HepG2 (cell line): Measurements from ENCODE around the gene ATXN7L3. TPM values are rescaled to one million over a fixed set of nuclear protein-coding genes. Genes with fewer than 3 reads are reported as not detected.

Experiments used
- EED ChIP-seq: sonication (generic); formaldehyde crosslinking; IDR thresholded peaks from 2 replicates; pipeline ENCODE4 v1.5.0; 2020; ENCODE audit warnings: mild to moderate bottlenecking, missing genetic modification reagents
- ETV6 ChIP-seq: sonication (generic); formaldehyde crosslinking; conservative IDR thresholded peaks from 2 replicates; pipeline ENCODE4 v1.4.0; 2020; ENCODE audit warnings: missing genetic modification reagents
- HNF4A ChIP-seq: sonication (generic); formaldehyde crosslinking; IDR thresholded peaks from 2 replicates; pipeline ENCODE4 v1.4.0; 2020; ENCODE audit warnings: missing genetic modification reagents
- IKZF5 ChIP-seq: IDR thresholded peaks from 2 replicates; pipeline ENCODE4 v1.6.1; 2018; ENCODE audit warnings: missing genetic modification reagents, mild to moderate bottlenecking, missing compliant biosample characterization
- KDM5A ChIP-seq: fragments of 200-600 bp; sonication (generic); IDR thresholded peaks from 2 replicates; pipeline ENCODE4 v1.7.0; 2018; ENCODE audit warnings: antibody characterized with exemption, mild to moderate bottlenecking, low read length, borderline replicate concordance
- NFIC ChIP-seq: IDR thresholded peaks from 2 replicates; pipeline ENCODE4 v1.6.1; 2012; ENCODE audit warnings: mild to moderate bottlenecking, low read length, inconsistent platforms
- RXRB ChIP-seq: IDR thresholded peaks from 2 replicates; pipeline ENCODE4 v1.6.1; 2016; ENCODE audit warnings: borderline replicate concordance, missing genetic modification reagents, missing compliant biosample characterization
- SOX5 ChIP-seq: IDR thresholded peaks from 2 replicates; pipeline ENCODE4 v1.6.1; 2016; ENCODE audit warnings: borderline replicate concordance
- SSRP1 ChIP-seq: IDR thresholded peaks from 2 replicates; pipeline ENCODE4 v1.6.1; 2016; ENCODE audit warnings: control low read depth
- ZBTB3 ChIP-seq: sonication (generic); formaldehyde crosslinking; IDR thresholded peaks from 2 replicates; pipeline ENCODE4 v1.4.0; 2020; ENCODE audit warnings: low read depth, mild to moderate bottlenecking, moderate library complexity, missing genetic modification reagents, borderline replicate concordance
- ZNF24 ChIP-seq: fragments of 450-650 bp; IDR thresholded peaks from 2 replicates; pipeline ENCODE4 v1.6.1; 2017; ENCODE audit warnings: antibody characterized with exemption, mild to moderate bottlenecking
- ZNF335 ChIP-seq: sonication (generic); formaldehyde crosslinking; IDR thresholded peaks from 2 replicates; pipeline ENCODE4 v1.4.0; 2020; ENCODE audit warnings: missing genetic modification reagents
- ZNF556 ChIP-seq: sonication (generic); formaldehyde crosslinking; IDR thresholded peaks from 2 replicates; pipeline ENCODE4 v1.4.0; 2020; ENCODE audit warnings: mild to moderate bottlenecking, missing genetic modification reagents, borderline replicate concordance
- ZNF576 ChIP-seq: sonication (generic); formaldehyde crosslinking; IDR thresholded peaks from 2 replicates; pipeline ENCODE4 v1.4.0; 2020; ENCODE audit warnings: mild to moderate bottlenecking, missing genetic modification reagents
- ZNF607 ChIP-seq: sonication (generic); formaldehyde crosslinking; IDR thresholded peaks from 2 replicates; pipeline ENCODE4 v1.5.1; 2020; ENCODE audit warnings: missing genetic modification reagents, mild to moderate bottlenecking, borderline replicate concordance
- ZNF709 ChIP-seq: sonication (generic); formaldehyde crosslinking; IDR thresholded peaks from 2 replicates; pipeline ENCODE4 v1.5.0; 2020; ENCODE audit warnings: mild to moderate bottlenecking, missing genetic modification reagents
- ZNF776 ChIP-seq: sonication (generic); formaldehyde crosslinking; IDR thresholded peaks from 2 replicates; pipeline ENCODE4 v1.4.0; 2020; ENCODE audit warnings: mild to moderate bottlenecking, missing genetic modification reagents
- polyA plus RNA-seq, 8 experiments: library from polyadenylated mRNA; depleted of rRNA in 3 of 8; stranded (reverse) in 7 of 8; unstranded in 1 of 8; fragments of >200 nt; fragmentation: Illumina TruSeq in 4 of 8; extraction: Trizol in 4 of 8; gene quantifications; 2 replicates each; pipeline versions ENCODE4 v1.2.1 to v1.2.3, GENCODE V29; 2011 to 2016; ENCODE audit warnings: low read depth in 4 of 8, missing spikeins in 1 of 8, mixed read lengths in 1 of 8; ENCODE audit not compliant: insufficient read depth in 1 of 8
- total RNA-seq, 5 experiments: library from RNA; depleted of rRNA; stranded (reverse); fragments of >200 nt; fragmentation: Illumina TruSeq; extraction: Trizol; gene quantifications; 2 replicates each; pipeline ENCODE4 v1.2.3, GENCODE V29; 2016; ENCODE audit warnings: low read depth in 1 of 5
- TF ChIP-seq, protein P1 (sequence below): sonication (generic); formaldehyde crosslinking; IDR thresholded peaks from 2 replicates; pipeline ENCODE4 v1.4.0; 2020; ENCODE audit warnings: mild to moderate bottlenecking, missing genetic modification reagents
- TF ChIP-seq, protein P2 (sequence below), 2 experiments: sonication (generic) in 1 of 2; formaldehyde crosslinking in 1 of 2; IDR thresholded peaks; 2 replicates each; pipeline versions ENCODE4 v1.6.1 to v1.9.0; 2014 to 2022; ENCODE audit warnings: antibody characterized with exemption in 1 of 2, borderline replicate concordance in 1 of 2, inconsistent platforms in 1 of 2, low read depth in 1 of 2, missing genetic modification reagents in 1 of 2

Gene ATXN7L3
- total and polyA plus RNA-seq, 2 of the 13 experiments (the other 11 are each of a cell fraction or from before 2014, with no cell fraction given) = 44.5 to 59.1 TPM

DNA sequence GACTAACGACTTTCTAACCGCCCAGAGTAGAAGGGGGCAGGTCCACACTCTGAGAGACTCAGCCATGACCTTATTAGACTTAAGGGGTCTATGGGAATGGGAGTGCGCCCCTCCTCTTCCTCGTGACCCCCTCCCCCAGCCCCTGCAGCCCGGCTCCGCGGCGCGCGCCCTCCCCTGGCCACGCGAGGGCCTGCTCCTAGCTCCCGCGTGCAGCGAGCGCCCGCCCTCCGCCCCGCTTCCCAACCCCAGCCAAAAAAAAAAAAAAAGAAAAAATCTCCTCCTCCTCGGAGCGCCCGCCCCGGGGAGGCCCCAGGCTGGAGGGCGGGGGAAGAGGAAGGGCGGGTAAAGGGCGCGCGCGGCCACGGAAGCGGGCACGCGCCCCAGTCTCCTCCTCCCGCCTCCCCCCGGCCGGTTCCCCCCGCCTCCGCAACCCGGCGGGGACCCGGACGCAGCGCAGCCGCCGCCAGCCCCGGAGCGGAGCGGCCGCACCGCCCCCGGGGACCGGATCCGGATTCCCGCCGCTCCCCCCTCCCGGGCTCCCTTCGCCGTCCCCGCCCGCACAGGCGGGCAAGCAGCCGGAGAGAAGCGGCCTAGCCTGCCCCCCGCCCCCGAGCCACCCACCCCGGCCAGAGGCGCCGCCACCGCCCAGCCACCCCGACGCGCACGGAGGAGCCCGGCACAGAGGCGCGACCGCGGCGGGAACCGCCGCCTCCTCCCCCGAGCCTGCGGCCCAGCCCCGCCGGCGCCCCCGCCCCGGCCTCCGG, 18.8 kb upstream of the ATXN7L3 start (continued):
- TF ChIP-seq, protein P1, sequence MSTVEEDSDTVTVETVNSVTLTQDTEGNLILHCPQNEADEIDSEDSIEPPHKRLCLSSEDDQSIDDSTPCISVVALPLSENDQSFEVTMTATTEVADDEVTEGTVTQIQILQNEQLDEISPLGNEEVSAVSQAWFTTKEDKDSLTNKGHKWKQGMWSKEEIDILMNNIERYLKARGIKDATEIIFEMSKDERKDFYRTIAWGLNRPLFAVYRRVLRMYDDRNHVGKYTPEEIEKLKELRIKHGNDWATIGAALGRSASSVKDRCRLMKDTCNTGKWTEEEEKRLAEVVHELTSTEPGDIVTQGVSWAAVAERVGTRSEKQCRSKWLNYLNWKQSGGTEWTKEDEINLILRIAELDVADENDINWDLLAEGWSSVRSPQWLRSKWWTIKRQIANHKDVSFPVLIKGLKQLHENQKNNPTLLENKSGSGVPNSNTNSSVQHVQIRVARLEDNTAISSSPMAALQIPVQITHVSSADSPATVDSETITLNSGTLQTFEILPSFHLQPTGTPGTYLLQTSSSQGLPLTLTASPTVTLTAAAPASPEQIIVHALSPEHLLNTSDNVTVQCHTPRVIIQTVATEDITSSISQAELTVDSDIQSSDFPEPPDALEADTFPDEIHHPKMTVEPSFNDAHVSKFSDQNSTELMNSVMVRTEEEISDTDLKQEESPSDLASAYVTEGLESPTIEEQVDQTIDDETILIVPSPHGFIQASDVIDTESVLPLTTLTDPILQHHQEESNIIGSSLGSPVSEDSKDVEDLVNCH (CRISPR knock-in tag) = no peak
- TF ChIP-seq NFIC (no peak), IKZF5 (CRISPR knock-in tag) (peak; percentile 56), SSRP1 (CRISPR knock-in tag) (no peak), RXRB (CRISPR knock-in tag) (peak; percentile 52; the same call in 1 of the 2 replicates), ZNF709 (CRISPR knock-in tag) (no peak; the same call in 1 of the 2 replicates), KDM5A (no peak), EED (no peak), ZNF556 (CRISPR knock-in tag) (0 out of 2 replicates have a peak, but pooled peaks have one; percentile 61), ZNF335 (no peak), ZNF24 (no peak), ETV6 (CRISPR knock-in tag) (no peak), HNF4A (no peak), ZNF576 (CRISPR knock-in tag) (no peak), ZNF607 (CRISPR knock-in tag) (no peak; the same call in 1 of the 2 replicates), ZNF776 (CRISPR knock-in tag) (no peak), SOX5 (CRISPR knock-in tag) (peak; percentile 45; the same call in 1 of the 2 replicates), ZBTB3 (CRISPR knock-in tag) (no peak)
- TF ChIP-seq, protein P2, sequence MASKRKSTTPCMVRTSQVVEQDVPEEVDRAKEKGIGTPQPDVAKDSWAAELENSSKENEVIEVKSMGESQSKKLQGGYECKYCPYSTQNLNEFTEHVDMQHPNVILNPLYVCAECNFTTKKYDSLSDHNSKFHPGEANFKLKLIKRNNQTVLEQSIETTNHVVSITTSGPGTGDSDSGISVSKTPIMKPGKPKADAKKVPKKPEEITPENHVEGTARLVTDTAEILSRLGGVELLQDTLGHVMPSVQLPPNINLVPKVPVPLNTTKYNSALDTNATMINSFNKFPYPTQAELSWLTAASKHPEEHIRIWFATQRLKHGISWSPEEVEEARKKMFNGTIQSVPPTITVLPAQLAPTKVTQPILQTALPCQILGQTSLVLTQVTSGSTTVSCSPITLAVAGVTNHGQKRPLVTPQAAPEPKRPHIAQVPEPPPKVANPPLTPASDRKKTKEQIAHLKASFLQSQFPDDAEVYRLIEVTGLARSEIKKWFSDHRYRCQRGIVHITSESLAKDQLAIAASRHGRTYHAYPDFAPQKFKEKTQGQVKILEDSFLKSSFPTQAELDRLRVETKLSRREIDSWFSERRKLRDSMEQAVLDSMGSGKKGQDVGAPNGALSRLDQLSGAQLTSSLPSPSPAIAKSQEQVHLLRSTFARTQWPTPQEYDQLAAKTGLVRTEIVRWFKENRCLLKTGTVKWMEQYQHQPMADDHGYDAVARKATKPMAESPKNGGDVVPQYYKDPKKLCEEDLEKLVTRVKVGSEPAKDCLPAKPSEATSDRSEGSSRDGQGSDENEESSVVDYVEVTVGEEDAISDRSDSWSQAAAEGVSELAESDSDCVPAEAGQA (IDR thresholded peaks at IDR 0.05; ENCODE audit: low read depth) = no peak
- TF ChIP-seq, protein P2 (CRISPR knock-in tag; IDR thresholded peaks at IDR 0.05; ENCODE audit: borderline replicate concordance) = no peak
